MCF 10A (cell line): ENCODE data around the gene ABCC4. TPM values are rescaled to one million over a fixed set of nuclear protein-coding genes. Genes with fewer than 3 reads are reported as not detected.

ENCODE experiments used
- BruUV-seq: library from RNA; stranded (reverse); fragments of 400-500 nt; replicated peaks from 2 replicates; lab custom pipeline; 2021; lab: Mats Ljungman, UMichigan
- CTCF ChIA-PET: fragments of 300-600 bp; sonication (Branson Sonifier 250); formaldehyde crosslinking; extraction: SDS; loops from one replicate; lab custom pipeline; 2021; ENCODE audit warnings: antibody characterized with exemption, inconsistent platforms; lab: Yijun Ruan, JAX
- POLR2A ChIA-PET: fragments of 300-600, 350-650 bp; sonication (Branson Sonifier 250); formaldehyde crosslinking; extraction: SDS; loops from one replicate; lab custom pipeline; 2020; ENCODE audit warnings: antibody characterized with exemption, inconsistent platforms; lab: Yijun Ruan, JAX
- DNase-seq: peaks from one replicate; pipeline ENCODE4 v3.0.0-alpha.2; 2018; ENCODE audit not compliant: unreplicated experiment
- H3K27ac Mint-ChIP-seq: one replicate; pipeline ENCODE4 v1.8.0; 2022; ENCODE audit warnings: mild to moderate bottlenecking, low read depth, mixed read lengths; ENCODE audit not compliant: unreplicated experiment
- H3K27me3 Mint-ChIP-seq: one replicate; pipeline ENCODE4 v1.8.0; 2022; ENCODE audit warnings: mixed read lengths; ENCODE audit not compliant: insufficient read depth, unreplicated experiment
- H3K36me3 Mint-ChIP-seq: one replicate; pipeline ENCODE4 v1.8.0; 2022; ENCODE audit warnings: mild to moderate bottlenecking, moderate library complexity, mixed read lengths; ENCODE audit not compliant: insufficient read depth, unreplicated experiment
- H3K4me1 Mint-ChIP-seq: one replicate; pipeline ENCODE4 v1.8.0; 2022; ENCODE audit warnings: mixed read lengths; ENCODE audit not compliant: insufficient read depth, unreplicated experiment
- H3K4me3 Mint-ChIP-seq: one replicate; pipeline ENCODE4 v1.8.0; 2022; ENCODE audit warnings: mild to moderate bottlenecking, moderate library complexity, mixed read lengths; ENCODE audit not compliant: unreplicated experiment
- H3K9me3 Mint-ChIP-seq: one replicate; pipeline ENCODE4 v1.8.0; 2022; ENCODE audit warnings: mixed read lengths; ENCODE audit not compliant: unreplicated experiment
- CTCF ChIP-seq: fragments of 200-600 bp; IDR thresholded peaks from one replicate; pipeline ENCODE4 v1.8.0; 2022; ENCODE audit warnings: antibody characterized with exemption, mild to moderate bottlenecking; ENCODE audit not compliant: unreplicated experiment
- intact Hi-C: fragments of 100-400 bp; cut with micrococcal nuclease; formaldehyde crosslinking; loops from 2 replicates; pipeline ENCODE4 v1.14.1; 2022
- total RNA-seq: library from RNA; stranded (reverse); gene quantifications from 2 replicates; pipeline ENCODE4 v1.2.3, GENCODE V29; 2022

The ABCC4 gene
- total RNA-seq, 1 experiment from 2014 or later: 13.9 TPM

DNA sequence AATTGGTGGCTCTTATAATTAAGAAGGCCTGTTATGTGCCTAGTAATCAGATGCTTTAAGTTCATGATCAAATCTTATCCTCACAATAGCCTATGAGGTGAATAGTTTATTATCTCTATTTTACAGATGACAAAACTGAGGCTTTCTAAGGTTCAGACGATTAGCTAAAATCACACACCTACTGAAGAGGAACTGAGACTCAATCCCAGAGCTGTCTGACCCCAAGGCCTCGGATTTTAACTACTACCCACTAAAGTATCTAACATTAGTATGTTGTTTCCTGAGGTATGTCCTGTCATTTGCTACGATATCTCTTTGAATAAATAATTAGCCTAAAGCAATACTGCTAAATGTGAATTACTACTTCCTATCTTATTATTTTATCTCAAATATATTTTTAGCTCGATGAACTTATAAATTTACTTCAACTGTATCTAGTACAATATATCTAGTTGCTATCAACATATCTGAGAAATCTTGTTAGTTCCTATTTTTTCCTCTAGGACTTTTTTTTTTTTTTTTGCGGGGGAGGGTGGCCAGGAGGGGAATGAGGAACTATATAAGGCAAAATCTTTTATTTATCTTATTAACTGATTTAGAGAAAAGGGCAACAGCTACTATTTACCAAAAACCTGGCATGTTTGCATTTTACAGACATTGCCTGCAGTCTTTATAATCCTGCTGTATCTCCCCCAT lies 118.5 kb downstream of the ABCC4 start:
- CTCF ChIA-PET: interaction anchor here (0.7 to 6.4 kb wide), 6 partner anchors 7 to 1945 kb away, joined by 3 to 36 read pairs (median 4); no protein-coding TSS in a partner anchor
- Mint-ChIP-seq H3K4me1 (peaks cover 8% of the 10 kb centered on the region), H3K36me3 (peaks cover 5% of the 10 kb centered on the region), H3K4me3 (no peak overlapping the region), H3K27me3 (no peaks in the 10 kb centered on the region), H3K27ac (no peak overlapping the region), H3K9me3 (no peaks in the 10 kb centered on the region)
- POLR2A ChIA-PET: no interaction called here
- DNase-seq: no peak
- no TSS peak for BruUV-seq
- intact Hi-C loops: no loop called here
- TF ChIP-seq CTCF: no peak

DNA sequence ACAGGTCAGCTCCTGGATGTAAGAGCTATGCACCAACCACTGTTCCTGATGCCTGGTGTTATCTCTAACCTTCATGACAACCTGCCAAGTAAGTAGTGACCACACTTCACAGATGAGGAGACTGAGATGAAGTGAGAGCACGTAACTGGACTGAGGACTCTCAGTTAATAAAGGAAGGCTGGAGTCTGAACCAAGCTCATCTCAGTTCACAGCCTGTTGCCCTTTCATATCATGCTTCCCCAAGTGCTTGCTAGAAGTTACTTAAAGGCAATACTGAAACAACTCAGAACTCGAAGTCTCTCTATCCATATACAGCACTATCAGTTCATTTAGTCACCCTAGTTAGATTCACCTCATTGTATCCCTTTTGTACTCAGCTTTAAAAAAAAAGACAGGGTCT lies 119.7 kb downstream of the ABCC4 start:
- Mint-ChIP-seq H3K9me3 (no peaks in the 10 kb centered on the region), H3K27ac (no peak overlapping the region), H3K4me3 (no peak overlapping the region), H3K4me1 (peaks cover 8% of the 10 kb centered on the region), H3K27me3 (no peaks in the 10 kb centered on the region), H3K36me3 (peaks cover 10% of the 10 kb centered on the region)
- intact Hi-C loops: no loop called here
- POLR2A ChIA-PET: no interaction called here
- no peak for TF ChIP-seq CTCF
- CTCF ChIA-PET: interaction anchor here (0.8 to 6.4 kb wide), 5 partner anchors 8 to 355 kb away, joined by 3 to 36 read pairs (median 4); no protein-coding TSS in a partner anchor
- BruUV-seq: no TSS peak
- no peak for DNase-seq

GRCh38 chr13:95180513-95181245 lies 120.6 kb downstream of the ABCC4 start:
- CTCF ChIA-PET: interaction anchor here (0.7 to 6.4 kb wide), 4 partner anchors 9 to 224 kb away, joined by 3 to 36 read pairs (median 13); no protein-coding TSS in a partner anchor
- BruUV-seq: no TSS peak
- intact Hi-C loops: no loop called here
- H3K27me3 Mint-ChIP-seq: no peaks in the 10 kb centered on the region
- peaks cover 8% of the 10 kb centered on the region for H3K4me1 Mint-ChIP-seq
- TF ChIP-seq CTCF: no peak
- H3K27ac Mint-ChIP-seq: no peak overlapping the region
- POLR2A ChIA-PET: no interaction called here
- no peak overlapping the region for H3K4me3 Mint-ChIP-seq
- DNase-seq: no peak
- no peaks in the 10 kb centered on the region for H3K9me3 Mint-ChIP-seq
- H3K36me3 Mint-ChIP-seq: peaks cover 15% of the 10 kb centered on the region

DNA sequence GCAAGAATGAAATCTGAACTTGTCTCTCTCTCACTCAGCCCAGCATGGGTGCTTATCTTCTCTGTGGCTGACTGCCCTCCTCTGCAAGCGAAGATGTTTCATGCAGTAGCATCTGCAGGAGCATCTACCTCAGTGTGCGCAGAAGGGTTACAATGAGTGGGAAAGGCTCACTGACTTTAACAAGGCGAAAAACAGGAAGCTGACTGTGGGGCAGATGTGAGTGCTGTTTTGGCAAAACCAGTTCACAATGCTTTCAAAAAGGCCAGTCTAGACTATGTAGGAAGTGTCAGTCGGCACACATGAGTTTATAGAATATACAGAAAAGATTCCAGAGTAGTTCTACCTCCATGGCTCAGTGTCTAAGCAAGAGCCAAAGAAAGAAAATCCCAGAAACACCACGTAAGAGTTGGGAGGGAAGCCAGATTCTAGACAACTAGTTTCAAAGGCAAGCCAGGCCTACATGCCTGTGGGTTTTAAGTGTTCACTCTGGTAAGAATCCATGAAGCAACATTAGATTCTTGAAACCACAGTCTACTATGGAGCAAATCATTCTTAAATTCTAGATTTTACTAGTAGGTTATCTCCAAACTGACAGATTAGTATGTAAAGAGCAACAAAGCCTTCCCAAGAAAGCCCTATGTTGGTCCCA lies 124.5 kb downstream of the ABCC4 start:
- POLR2A ChIA-PET: no interaction called here
- no peak for DNase-seq
- no TSS peak for BruUV-seq
- Mint-ChIP-seq H3K27ac (no peak overlapping the region), H3K27me3 (no peaks in the 10 kb centered on the region), H3K36me3 (peaks cover 12% of the 10 kb centered on the region), H3K9me3 (no peaks in the 10 kb centered on the region), H3K4me3 (no peak overlapping the region), H3K4me1 (peaks cover 8% of the 10 kb centered on the region)
- intact Hi-C loops: no loop called here
- CTCF ChIA-PET: no interaction called here
- no peak for TF ChIP-seq CTCF
